ENCODE measurements around the gene TEAD1.

The TEAD1 gene

DNA sequence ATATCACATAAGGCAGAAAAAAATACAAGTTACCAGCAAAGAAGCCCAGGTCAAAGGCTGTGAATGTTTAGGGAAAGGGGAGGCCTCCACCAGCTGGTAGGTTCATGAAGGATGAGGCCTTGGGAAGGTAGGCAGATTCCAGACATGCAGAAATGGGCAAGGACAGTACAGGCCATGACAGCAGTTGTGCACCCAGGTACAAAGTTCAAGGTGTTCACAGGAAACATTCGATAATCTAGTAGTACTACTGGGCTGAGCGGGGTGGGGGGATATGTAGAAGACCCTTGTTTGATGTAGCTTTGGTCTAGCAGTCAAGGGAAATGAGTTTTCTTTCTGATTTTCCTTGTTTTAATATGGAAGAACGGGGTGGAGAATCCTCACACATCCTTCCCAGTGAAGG lies 182.1 kb downstream of the TEAD1 start:
- Histone ChIP-seq H3K9me3 (replicated peaks in 1 of 11) (no peaks in the 10 kb centered on the region), H3K36me3 (no peaks in the 10 kb centered on the region), H3K27ac (no peak overlapping the region), H3K4me2 (no peak overlapping the region), H3K27me3 (no peaks in the 10 kb centered on the region), H3K4me3 (no peak overlapping the region), H4K20me1 (no peaks in the 10 kb centered on the region), H3K9ac (no peak overlapping the region), H3K4me1 (no peaks in the 10 kb centered on the region)
- TF ChIP-seq Cebpa-rat (IDR thresholded peaks at IDR 0.05), result no peak

DNA sequence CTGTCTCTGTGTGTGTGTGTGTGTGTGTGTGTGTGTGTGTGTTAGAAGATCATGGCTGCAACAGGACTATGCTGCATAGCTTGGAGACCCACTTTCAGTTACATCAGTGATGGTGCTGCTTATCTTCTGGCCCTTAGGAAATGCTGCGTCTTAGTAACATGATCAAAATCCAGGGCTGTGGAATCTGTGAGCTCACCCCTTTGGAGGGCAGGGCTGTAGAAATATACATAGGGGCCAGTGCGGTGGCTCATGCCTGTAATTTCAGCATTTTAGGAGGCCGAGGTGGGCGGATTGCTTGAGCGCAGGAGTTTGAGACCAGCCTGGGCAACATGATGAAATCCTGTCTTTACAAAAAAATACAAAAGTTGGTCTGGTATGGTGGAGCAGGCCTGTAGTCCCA lies 183.4 kb downstream of the TEAD1 start:
- H3K27me3 ChIP-seq, result no peaks in the 10 kb centered on the region
- no peaks in the 10 kb centered on the region for H4K20me1 ChIP-seq
- no peak overlapping the region for H3K27ac ChIP-seq
- no peaks in the 10 kb centered on the region for H3K4me1 ChIP-seq
- no peak for TF ChIP-seq Cebpa-rat (IDR thresholded peaks at IDR 0.05)
- no peak overlapping the region for H3K4me3 ChIP-seq
- H3K9ac ChIP-seq, result no peak overlapping the region
- no peaks in the 10 kb centered on the region for H3K9me3 ChIP-seq (replicated peaks in 1 of 11)
- H3K36me3 ChIP-seq, result no peaks in the 10 kb centered on the region
- no peak overlapping the region for H3K4me2 ChIP-seq

DNA sequence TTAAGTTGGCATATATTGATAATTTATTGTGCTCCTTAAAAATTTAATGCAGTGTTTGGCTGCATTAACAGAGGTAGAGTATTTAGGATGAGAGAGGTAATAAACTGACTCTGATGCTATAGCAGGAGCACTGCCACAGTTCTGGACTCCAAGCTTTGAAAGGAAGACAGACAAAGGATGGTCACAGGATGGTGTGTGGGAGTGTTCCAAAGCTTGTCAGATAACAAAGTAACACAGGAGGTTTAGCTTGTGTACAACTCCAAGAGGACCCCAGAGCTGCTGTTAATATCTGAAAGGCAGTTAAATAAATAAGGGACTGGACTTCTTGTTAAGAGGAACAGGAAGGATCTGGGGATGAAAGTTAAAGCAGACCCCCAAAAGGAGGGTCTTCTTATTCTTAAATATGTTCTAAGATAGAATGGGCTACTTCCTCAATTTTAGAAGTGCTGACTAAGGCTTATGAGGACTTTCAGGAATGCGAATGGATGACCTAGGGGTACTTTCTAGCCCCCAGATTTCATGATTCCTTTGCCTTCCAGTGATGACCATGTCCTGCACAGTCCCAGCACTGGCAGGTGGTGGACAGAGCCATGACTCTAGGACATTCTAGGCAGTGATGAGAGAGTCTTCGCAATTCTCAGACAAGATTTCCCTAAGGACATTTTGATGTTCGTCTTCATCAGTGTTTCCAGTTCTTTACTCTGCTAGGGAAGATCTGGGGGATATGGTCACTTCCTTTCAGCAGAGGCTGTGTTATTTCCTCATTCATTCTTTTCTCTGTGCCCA lies 185.8 kb downstream of the TEAD1 start:
- H3K27me3 ChIP-seq, result no peaks in the 10 kb centered on the region
- H3K4me2 ChIP-seq, result no peak overlapping the region
- no peak overlapping the region for H3K4me3 ChIP-seq
- no peak for TF ChIP-seq Cebpa-rat (IDR thresholded peaks at IDR 0.05)
- H3K27ac ChIP-seq, result no peak overlapping the region
- H4K20me1 ChIP-seq, result no peaks in the 10 kb centered on the region
- no peak overlapping the region for H3K9ac ChIP-seq
- H3K4me1 ChIP-seq, result 0 out of 20 replicates have a peak, but pooled peaks cover 0 to 5% (median 0%) of the 10 kb centered on the region in 10 experiments
- H3K9me3 ChIP-seq (replicated peaks in 1 of 11), result no peaks in the 10 kb centered on the region
- H3K36me3 ChIP-seq, result no peaks in the 10 kb centered on the region

DNA sequence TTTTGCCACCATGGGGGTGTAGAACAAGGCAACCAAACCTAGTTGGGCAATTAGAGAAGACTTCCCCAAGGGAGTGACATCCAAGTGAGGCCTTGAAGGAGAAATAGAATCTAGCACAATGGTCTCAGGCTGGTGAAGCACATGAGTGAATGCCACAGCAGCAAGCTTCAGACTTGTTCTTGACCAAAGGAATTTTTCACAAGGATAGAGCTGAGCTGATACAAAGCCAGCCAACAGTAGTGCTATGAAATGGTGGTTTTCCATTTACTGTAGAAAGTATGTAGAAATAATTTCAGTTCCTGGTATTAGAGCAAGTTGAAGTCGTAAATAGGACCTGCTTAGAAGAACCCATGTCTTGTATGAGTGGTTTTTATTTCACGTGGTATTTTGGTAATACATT lies 186.6 kb downstream of the TEAD1 start:
- Histone ChIP-seq H3K27ac (no peak overlapping the region), H3K4me2 (no peak overlapping the region), H3K9ac (no peak overlapping the region)

DNA sequence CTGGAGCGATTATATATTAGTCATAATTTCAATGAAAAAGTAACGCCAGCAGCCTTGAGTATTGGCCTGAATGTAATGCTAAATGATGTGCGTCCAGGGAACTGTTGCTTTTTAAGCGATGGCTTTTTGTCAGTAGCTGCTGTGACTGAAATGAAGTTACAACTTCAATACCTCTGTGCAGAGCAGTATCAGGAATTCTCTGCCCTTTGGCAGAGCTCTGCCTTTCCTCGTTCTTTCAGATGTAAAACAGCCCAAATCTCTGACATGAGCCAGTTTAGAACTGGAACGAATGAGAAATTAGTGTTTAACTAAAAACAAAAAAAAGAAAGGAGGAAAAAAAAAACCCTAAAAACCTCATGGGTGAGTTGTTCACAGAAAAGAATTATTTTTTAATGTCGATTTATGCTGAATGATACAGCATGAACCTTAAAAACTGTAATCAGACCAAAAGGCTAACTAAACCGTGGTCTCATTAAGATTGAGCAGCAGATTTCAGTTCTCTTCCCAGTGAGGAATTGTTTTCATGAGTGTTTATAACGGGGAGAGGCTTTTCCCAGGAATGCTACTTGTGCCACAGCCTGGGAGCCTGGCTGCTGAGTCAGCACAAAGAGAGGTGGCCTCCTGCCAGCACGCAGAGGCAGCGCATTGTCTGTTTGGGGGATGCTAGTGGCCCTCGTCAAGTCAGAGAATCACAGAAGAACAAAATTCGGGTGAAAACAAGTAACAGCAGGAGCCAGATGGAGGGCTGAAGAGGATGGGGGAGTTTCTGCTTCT lies 188.7 kb downstream of the TEAD1 start:
- Histone ChIP-seq H3K36me3 (no peaks in the 10 kb centered on the region), H3K4me3 (no peak overlapping the region), H3K27me3 (no peaks in the 10 kb centered on the region), H3K9ac (no peak overlapping the region), H3K9me3 (replicated peaks in 1 of 11) (no peaks in the 10 kb centered on the region), H3K4me2 (no peak overlapping the region), H3K27ac (no peak overlapping the region), H3K4me1 (0 out of 20 replicates have a peak, but pooled peaks cover 0 to 5% (median 0%) of the 10 kb centered on the region in 10 experiments), H4K20me1 (no peaks in the 10 kb centered on the region)
- TF ChIP-seq Cebpa-rat (IDR thresholded peaks at IDR 0.05), result no peak

More for the DNA sequence above, 186.6 kb downstream of the TEAD1 start:
- H3K9me3 ChIP-seq (replicated peaks in 1 of 11), result no peaks in the 10 kb centered on the region
- H3K4me1 ChIP-seq, result 0 out of 20 replicates have a peak, but pooled peaks cover 0 to 5% (median 0%) of the 10 kb centered on the region in 10 experiments
- no peaks in the 10 kb centered on the region for H3K27me3 ChIP-seq
- H4K20me1 ChIP-seq, result no peaks in the 10 kb centered on the region
- no peak overlapping the region for H3K4me3 ChIP-seq
- no peak for TF ChIP-seq Cebpa-rat (IDR thresholded peaks at IDR 0.05)
- no peaks in the 10 kb centered on the region for H3K36me3 ChIP-seq

DNA sequence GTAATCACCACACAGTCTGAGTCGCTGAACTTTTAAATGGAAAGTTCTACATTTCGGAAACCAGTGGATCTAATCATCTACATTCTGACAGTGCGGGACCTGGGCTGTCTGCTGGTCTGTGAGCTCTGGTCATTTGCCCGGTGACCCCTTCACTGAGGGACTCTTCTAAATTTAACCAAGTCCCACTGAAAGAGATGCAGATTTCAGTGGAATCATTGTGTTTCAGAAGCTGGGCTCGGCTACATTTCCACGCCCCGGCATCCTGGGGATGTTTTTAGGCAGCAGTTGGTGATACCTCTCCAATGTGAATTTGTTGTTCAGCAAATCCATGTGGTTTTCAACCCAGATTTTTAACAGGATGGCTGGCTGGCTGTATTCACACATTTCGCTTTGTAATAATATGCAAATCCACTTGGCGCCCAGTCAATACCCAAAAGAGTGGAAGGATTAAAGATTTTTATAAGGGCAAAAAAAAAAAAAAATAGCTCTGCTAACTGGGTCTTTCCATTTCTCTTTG lies 189.4 kb downstream of the TEAD1 start:
- no peak overlapping the region for H3K4me3 ChIP-seq
- no peaks in the 10 kb centered on the region for H3K9me3 ChIP-seq (replicated peaks in 1 of 11)
- no peak for TF ChIP-seq Cebpa-rat (IDR thresholded peaks at IDR 0.05)
- H3K9ac ChIP-seq, result no peak overlapping the region
- H3K4me2 ChIP-seq, result no peak overlapping the region
- 0 out of 20 replicates have a peak, but pooled peaks cover 0 to 5% (median 0%) of the 10 kb centered on the region in 10 experiments for H3K4me1 ChIP-seq
- H3K36me3 ChIP-seq, result no peaks in the 10 kb centered on the region
- H4K20me1 ChIP-seq, result no peaks in the 10 kb centered on the region
- no peak overlapping the region for H3K27ac ChIP-seq
- H3K27me3 ChIP-seq, result no peaks in the 10 kb centered on the region

DNA sequence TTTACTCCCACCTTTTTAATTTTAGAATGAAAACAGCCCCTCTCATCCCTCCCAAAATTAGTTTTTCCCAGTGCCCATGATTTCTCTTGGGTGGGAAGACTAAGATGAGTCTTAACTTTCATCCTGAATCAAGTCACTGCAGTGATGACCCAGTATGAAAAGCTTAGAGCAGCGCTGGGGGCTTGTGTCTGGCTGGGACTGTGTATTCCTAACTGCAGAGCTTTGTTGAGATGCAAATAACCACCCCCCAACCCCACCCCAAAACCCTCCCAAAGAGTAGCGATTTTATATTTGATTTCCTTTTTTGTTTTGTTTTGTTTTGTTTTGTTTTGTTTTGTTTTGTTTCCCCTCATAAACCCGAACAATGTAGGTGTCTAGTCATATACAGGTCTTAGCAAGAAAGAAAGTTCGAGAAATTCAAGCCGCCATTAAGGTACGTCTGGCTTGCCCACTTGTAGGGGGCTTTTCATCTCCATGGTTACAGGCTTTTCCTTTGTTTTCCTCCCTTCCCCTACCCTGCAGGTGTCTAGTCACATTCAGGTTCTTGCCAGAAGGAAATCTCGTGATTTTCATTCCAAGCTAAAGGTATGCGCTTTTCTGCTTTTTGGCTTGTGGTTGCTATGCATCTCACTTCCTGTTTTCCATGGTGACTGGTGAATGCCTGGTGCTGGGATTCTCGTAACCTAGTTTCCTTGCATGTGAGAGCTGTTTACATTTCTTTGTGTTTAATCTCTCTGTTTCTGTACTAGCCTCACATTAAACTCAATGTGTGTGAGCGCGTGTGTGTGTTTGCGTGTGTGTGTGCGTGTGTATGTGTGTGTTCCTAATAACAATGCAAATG lies 190.3 kb downstream of the TEAD1 start:
- Histone ChIP-seq H3K4me3 (no peak overlapping the region), H3K27me3 (no peaks in the 10 kb centered on the region), H3K4me1 (0 out of 20 replicates have a peak, but pooled peaks cover 0 to 5% (median 0%) of the 10 kb centered on the region in 10 experiments), H3K27ac (no peak overlapping the region; a peak in 1 of 22 replicates), H3K9me3 (replicated peaks in 1 of 11) (no peaks in the 10 kb centered on the region), H3K36me3 (no peaks in the 10 kb centered on the region), H3K4me2 (peak overlapping the region in 3 of 11 experiments; percentile 1 to 24 (median 8); a peak in 2 of 22 replicates), H4K20me1 (no peaks in the 10 kb centered on the region), H3K9ac (no peak overlapping the region)
- TF ChIP-seq Cebpa-rat (IDR thresholded peaks at IDR 0.05), result no peak

DNA sequence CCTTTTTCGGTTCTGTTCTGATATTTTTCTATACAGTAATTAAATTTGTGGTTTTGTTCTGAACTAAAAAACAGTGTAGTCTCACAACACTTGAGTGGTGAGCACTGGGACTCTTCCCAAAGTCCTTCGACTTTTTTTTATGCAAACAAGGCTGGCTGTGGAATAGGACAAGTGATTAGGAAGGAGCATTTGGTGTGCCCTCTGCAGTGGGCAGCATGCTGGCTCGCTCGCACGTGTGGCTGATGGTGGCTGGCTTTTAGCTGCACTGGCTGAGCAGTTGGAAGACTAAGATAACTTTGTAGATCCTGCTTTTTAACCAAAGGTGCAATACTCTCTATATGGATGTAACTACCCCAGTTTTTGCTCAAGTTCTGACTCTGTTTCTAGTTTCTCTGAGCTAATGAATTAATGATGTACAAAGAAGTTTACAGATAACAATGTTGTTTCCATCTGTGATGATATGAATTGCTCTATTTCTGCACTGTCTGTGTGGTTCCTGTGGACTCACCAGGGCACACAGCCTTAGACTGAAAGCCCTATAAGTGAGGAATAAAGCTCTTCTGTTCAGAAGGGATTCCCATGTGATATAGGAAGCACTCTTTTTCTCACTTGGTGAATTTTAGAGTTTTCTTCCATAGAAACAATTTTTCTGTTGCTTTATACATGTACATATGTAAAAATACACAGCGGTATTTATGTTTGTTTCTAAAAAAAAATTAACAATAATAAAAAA lies 191.8 kb downstream of the TEAD1 start:
- 0 out of 20 replicates have a peak, but pooled peaks cover 0 to 5% (median 0%) of the 10 kb centered on the region in 10 experiments for H3K4me1 ChIP-seq
- TF ChIP-seq Cebpa-rat (IDR thresholded peaks at IDR 0.05), result no peak
- H4K20me1 ChIP-seq, result no peaks in the 10 kb centered on the region
- H3K4me3 ChIP-seq, result no peak overlapping the region
- no peaks in the 10 kb centered on the region for H3K9me3 ChIP-seq (replicated peaks in 1 of 11)
- H3K36me3 ChIP-seq, result no peaks in the 10 kb centered on the region
- H3K27me3 ChIP-seq, result no peaks in the 10 kb centered on the region
- H3K4me2 ChIP-seq, result no peak overlapping the region
- H3K9ac ChIP-seq, result no peak overlapping the region
- H3K27ac ChIP-seq, result no peak overlapping the region
